GM18526 (cell line): ENCODE results near the gene TREML1.

Source experiments
- POLR2A ChIP-seq: IDR thresholded peaks from 3 replicates; pipeline ENCODE4 v1.6.1; 2011; ENCODE audit not compliant: insufficient read length; ENCODE audit errors: extremely low read depth

The TREML1 gene

GRCh38 chr6:41182069-41183034 is 28.2 kb upstream of the TREML1 start:
- TF ChIP-seq POLR2A, result no peak

GRCh38 chr6:41181566-41181965 is 27.4 kb upstream of the TREML1 start:
- TF ChIP-seq POLR2A, result no peak

- TF ChIP-seq POLR2A, result no peak
These were observed 25.0 kb upstream of the TREML1 start for GRCh38 chr6:41179163-41179562.

GRCh38 chr6:41177695-41178094 is 23.5 kb upstream of the TREML1 start:
- TF ChIP-seq POLR2A, result no peak

DNA sequence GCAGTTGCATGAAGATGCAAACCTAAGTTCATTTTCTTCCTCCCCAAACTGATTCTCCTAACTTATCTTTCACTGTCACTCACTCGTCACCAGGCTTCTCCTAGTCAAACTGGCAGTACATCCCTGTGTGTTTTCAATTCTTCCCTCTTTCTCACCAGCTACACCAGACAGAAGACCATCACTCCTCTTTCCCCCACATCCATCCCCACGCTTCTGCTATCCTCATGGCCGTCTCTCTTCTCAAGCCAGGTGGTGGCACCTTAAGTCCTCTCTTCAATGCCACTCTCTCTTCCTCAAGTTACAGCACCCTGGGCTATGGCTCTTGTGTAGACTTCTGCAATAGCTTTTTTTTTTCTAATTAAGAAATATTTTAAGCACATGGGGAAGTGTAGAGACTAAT is 23.1 kb upstream of the TREML1 start:
- no peak for TF ChIP-seq POLR2A

- no peak for TF ChIP-seq POLR2A
These were observed 22.0 kb upstream of the TREML1 start for GRCh38 chr6:41176189-41176588.

GRCh38 chr6:41175084-41175483 is 20.9 kb upstream of the TREML1 start:
- TF ChIP-seq POLR2A, result no peak

DNA sequence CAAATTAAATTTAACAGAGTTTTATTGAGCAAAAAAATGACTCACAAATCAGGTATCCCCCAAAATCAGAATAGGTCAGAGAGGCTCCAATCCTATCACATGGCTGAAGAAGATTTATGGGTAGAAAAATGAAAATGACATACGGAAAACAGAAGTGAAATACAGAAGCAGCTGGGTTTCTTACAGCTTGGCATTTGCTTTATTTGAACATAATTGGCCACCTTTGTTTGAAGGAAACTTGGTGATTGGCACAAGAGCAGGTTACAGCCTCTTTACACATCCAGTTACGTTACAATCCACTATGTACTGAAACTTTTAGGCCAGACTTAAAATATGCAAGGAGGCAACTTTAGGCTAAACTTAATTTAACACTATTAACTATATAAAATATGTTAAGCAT is 20.5 kb upstream of the TREML1 start:
- no peak for TF ChIP-seq POLR2A

GRCh38 chr6:41171908-41172307 is 17.8 kb upstream of the TREML1 start:
- TF ChIP-seq POLR2A, result no peak

DNA sequence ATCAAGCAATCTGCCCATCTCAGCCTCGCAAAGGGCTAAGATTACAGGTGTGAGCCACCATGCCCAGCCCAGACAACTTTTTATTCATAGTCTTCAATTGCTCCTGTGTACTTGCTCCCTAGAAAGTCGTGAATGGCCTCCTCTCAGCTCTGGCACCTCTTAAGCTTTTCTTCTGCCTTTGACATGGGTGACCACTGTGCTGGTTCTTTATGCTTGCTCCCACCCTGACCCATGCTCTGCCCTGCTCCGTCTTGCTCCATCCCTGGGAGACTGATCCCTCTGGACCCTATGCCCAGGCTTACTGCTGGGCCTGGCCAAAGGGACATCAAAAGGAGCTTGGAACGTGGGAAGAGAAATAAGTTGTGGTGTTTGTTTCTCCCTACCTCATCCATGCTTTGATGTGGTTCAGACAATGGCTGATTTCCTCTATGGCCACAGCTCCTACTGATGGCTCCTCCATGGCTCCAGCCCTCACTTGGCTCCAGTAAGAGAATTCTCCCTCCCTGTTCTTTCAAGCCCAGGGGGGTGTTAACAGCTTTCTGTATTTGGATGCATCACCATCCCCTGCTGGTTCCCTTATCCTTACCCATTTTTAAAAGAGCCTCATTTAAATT is 16.5 kb upstream of the TREML1 start:
- TF ChIP-seq POLR2A, result no peak

DNA sequence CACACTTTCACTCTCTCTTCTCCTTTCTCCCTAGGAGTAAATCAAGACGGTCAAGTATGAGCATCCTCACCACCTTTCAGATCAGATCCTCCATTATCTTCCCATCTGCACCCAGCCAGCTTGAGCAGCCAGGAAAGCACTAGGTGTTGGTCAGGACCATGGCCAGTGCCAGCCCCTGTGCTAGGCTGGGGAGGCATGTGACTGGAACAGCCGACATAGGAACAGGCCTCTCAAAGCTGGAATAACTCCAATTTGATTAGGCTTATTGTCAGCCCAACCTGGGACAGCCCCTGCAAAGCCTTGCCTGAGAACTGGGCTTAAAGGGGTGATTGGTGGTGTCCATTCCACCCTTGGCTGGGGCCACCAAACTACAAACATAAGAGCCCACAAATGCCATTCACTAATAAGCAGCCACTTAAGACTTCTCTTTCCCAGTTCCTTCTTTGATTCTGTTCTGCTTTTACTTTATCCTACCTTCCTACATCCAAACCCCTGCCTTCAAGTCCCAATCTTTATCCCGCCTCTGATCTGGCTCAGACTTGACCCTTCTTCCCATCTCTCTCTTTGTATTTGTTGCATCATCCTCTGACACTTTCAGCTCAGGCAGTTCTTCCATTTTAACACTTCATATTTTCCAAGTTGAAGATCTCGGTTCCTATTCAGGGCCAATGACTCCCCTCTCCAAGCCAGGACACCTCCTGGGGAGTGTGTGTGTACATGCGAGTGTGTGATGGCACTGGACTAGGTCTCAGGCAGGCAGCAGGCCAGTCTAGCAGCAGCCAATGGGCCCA is 13.2 kb upstream of the TREML1 start:
- no peak for TF ChIP-seq POLR2A

DNA sequence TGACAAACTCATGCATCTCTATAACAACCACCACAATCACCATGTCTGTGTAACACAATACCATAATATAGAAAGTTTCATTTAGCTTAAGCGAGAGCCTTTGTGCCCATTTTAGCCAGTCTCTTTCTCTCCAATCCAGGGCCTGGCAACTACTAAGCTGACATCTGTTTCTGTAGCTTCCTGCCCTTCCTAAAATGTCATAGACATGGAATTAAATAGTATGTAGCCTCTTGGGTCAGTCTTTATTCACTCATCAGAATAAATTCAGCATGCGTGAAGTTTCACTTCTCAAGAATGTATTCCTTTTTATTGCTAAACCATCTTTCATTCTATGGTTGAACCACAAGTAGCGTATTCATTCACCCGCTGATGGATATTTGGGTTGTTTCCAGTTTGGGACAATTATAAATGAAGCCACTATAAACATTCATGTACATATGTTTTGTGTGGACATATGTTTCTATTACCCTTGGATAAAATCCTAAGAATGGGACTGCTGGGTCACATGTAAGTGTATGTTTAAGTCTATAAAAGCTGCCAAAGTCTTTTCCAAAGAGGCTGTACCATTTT is 10.5 kb upstream of the TREML1 start:
- TF ChIP-seq POLR2A, result no peak

DNA sequence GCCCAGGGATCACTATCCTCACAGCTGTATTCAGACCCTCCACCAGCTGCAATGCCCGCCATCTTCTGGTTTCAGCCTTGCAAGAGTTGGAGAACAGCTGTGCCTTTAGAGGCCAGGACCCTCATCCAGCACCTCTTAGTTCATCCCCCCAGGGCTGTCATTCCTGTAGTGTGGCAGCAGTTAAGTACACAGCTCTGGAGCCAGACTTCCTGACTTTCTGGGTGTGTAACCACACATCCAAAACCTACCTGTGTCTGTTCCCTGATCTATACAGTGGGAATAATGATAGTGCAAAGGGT is 9.2 kb upstream of the TREML1 start:
- TF ChIP-seq POLR2A, result no peak

- TF ChIP-seq POLR2A, result no peak
These were observed 8.7 kb upstream of the TREML1 start, which contains the start of gene TREM2 for GRCh38 chr6:41162687-41163418. TSS of gene TREM2 (minus strand) at chr6:41163116. CDS start at chr6:41163082, 34 bp downstream.
